Measurements from ENCODE around the gene SLC2A10.

The SLC2A10 gene

GRCh38 chr20:46688151-46689081 is 21.0 kb upstream of the SLC2A10 start:
- no peak for TF ChIP-seq CTCF (conservative IDR thresholded peaks at IDR 0.05; ENCODE audit: control insufficient read depth, insufficient read depth, low read depth, low read length)
- peak; percentile 46 for DNase-seq (ENCODE audit: low read depth)
- H3K4me3 ChIP-seq (ENCODE audit: control insufficient read depth, low read depth, low read length), result peak overlapping the region; percentile 79

GRCh38 chr20:46689082-46689753 is 20.2 kb upstream of the SLC2A10 start, which contains the start of gene TP53RK:
Gene TP53RK (minus strand): TSS chr20:46689444. CDS start chr20:46689414, 30 bp downstream.
- TF ChIP-seq CTCF (conservative IDR thresholded peaks at IDR 0.05; ENCODE audit: control insufficient read depth, insufficient read depth, low read depth, low read length), result no peak
- peak; percentile 100 for DNase-seq (ENCODE audit: low read depth)
- peak within 1 kb of the TSS; percentile 79 for H3K4me3 ChIP-seq (ENCODE audit: control insufficient read depth, low read depth, low read length)

GRCh38 chr20:46689754-46690085 is 19.7 kb upstream of the SLC2A10 start:
- no peak for TF ChIP-seq CTCF (conservative IDR thresholded peaks at IDR 0.05; ENCODE audit: control insufficient read depth, insufficient read depth, low read depth, low read length)
- peak overlapping the region; percentile 59 for H3K4me3 ChIP-seq (ENCODE audit: control insufficient read depth, low read depth, low read length)
- DNase-seq (ENCODE audit: low read depth), result no peak

GRCh38 chr20:46690219-46691106 is 19.0 kb upstream of the SLC2A10 start:
- H3K4me3 ChIP-seq (ENCODE audit: control insufficient read depth, low read depth, low read length), result peak overlapping the region; percentile 59
- DNase-seq (ENCODE audit: low read depth), result peak; percentile 42
- TF ChIP-seq CTCF (conservative IDR thresholded peaks at IDR 0.05; ENCODE audit: control insufficient read depth, insufficient read depth, low read depth, low read length), result no peak

- no peak for DNase-seq (ENCODE audit: low read depth)
- H3K4me3 ChIP-seq (ENCODE audit: control insufficient read depth, low read depth, low read length), result no peak overlapping the region
- TF ChIP-seq CTCF (conservative IDR thresholded peaks at IDR 0.05; ENCODE audit: control insufficient read depth, insufficient read depth, low read depth, low read length), result no peak
These were observed 18.3 kb upstream of the SLC2A10 start for GRCh38 chr20:46691196-46691595.

GRCh38 chr20:46694484-46694883 is 15.0 kb upstream of the SLC2A10 start:
- no peak for TF ChIP-seq CTCF (conservative IDR thresholded peaks at IDR 0.05; ENCODE audit: control insufficient read depth, insufficient read depth, low read depth, low read length)
- DNase-seq (ENCODE audit: low read depth), result peak; percentile 78
- H3K4me3 ChIP-seq (ENCODE audit: control insufficient read depth, low read depth, low read length), result no peak overlapping the region
